Activated T-helper 9 cell treated with anti-CD3 and anti-CD28 coated beads, Interleukin-2, amount 50 U/mL, for 16 hours (primary cell): ENCODE measurements around the gene EPB41L4A.

ENCODE experiments used
- DNase-seq: peaks from one replicate; pipeline ENCODE4 v3.0.0-alpha.2; 2020; ENCODE audit warnings: low read depth

Gene EPB41L4A

GRCh38 chr5:112154940-112155686 is 264.0 kb downstream of the EPB41L4A start:
- no peak for DNase-seq

DNA sequence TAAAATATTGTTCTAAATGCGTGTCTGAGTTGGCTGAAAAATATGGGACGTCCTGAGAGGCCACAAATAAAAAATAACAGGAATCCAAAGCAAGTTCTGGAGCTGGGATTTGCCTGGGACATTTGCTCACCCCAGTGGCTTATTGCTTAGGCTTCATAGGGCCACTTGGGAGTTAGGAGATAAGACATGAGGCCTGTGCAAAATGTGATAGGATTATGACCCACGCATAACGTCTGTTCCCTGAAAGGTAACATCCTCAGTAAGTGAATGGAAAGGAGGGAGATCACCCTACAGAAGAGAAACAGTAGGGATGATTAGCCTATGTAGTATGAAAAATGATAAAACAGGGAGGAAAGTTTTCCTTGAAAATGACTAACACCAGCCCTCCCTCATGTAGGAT is 269.4 kb downstream of the EPB41L4A start:
- no peak for DNase-seq

DNA sequence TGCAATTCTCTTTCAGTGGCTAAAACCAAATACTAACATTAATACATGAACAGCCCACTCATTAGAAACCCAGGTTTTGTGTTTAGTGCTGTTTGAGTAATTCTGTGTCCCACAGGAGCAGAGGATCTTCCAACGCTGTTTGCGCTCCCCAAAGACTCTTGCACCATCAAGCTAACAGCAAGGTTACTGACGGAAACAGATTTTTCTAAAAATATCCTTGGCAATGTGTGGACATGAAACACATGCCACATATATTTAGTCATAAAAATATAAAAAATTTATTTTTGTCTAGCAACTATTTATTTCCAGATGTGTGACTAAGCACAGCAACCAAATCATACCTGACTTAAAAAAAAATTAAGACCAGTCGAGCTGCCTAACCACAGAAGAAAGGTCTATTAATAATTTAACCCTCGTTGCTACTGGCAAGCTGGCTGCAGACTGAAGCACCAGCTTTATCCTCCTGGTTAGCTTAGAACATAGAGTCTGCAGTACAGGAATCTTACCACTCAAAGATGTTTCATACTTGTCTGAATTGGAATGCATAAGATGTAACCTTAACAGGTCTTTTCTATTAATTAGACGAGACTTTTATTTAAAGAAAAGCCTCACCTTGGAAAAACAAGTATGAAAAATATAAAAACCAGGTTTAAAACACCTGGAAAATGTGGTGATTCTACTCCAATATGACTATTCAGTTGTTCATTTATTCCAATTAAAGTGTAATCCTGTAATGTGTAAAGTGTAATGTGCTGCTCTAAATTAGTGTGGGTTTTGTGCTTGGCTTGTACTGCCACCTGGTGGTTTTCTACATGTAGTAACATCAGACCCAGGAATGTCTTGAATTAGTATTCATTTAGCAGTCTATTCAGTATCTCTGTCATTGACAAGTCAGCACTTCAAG is 272.5 kb downstream of the EPB41L4A start:
- DNase-seq = peak; percentile 21

DNA sequence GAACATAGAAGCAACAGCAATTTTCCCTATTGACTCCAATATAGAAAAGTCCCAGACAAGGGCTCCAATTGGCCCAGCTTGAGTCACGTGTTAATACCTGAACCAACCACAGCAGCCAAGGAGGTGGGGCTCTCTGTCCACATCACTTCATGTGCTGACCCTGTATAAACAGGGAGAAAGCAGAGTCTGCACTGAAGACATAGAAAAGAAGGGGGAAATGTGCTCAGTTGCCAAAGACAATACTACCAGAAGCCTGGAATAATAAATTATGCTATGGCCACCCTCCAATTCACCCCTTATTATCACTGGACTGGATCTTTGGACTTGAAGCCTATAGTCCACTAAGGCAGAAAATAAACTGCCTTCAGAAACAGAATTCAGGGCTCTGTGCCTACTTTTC is 275.4 kb downstream of the EPB41L4A start:
- DNase-seq = no peak

- DNase-seq = no peak
These were observed 276.3 kb downstream of the EPB41L4A start for GRCh38 chr5:112142769-112143270.

DNA sequence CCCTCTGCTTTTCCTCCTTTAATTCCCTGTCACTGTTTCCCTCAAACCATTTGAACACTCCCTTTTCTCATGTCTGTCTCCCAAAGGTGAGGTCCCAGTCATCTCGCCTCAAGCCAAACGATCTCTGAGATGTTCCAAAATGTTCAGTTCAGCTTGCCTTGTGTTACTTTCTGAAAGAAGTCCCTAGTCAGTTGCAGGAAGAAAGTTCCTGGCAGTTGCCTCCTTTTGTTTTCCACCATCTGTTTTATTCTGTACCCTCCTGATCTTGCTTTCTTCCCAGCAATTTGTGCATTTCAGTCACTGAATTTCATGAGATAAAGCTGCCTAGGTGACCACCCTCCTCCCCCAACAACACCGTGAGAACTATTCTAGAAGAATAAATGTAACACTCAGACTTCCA is 277.5 kb downstream of the EPB41L4A start:
- DNase-seq = no peak

DNA sequence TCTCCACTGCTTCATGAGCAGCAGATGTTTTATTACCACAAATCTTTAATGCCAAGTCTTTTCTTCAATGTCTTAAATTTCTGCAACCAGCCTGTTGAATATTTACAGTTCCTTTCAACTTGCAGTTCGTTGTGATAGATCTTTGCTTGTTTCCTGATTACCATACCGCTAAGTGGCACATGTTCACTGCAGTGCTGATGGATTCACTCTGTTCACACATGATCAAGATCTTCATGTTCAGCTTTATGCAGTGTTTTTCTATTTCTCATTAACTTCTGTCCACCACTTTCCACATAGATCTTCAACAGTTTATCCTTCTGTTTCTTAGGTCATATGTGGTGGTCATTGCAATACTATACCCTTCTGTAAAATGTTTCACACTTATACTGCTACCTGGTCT is 280.6 kb downstream of the EPB41L4A start:
- DNase-seq = no peak

DNA sequence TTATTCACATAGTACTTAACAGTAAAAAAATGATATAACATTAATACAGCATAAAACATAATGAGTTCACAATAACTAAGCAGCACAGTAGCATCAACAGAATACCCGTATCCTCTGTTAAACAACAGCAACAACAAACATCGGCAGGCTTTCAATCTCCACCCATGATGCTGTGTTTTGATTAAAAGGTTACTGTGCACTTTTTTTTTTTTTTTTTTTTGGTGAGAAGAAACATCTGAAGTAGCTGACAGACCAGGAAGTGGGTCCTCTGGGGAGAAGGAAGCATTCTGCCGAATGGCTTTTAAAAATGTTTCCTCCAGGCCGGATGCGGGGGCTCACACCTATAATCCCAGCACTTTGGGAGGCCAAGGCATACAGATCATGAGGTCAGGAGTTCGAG is 282.3 kb downstream of the EPB41L4A start:
- DNase-seq = no peak

DNA sequence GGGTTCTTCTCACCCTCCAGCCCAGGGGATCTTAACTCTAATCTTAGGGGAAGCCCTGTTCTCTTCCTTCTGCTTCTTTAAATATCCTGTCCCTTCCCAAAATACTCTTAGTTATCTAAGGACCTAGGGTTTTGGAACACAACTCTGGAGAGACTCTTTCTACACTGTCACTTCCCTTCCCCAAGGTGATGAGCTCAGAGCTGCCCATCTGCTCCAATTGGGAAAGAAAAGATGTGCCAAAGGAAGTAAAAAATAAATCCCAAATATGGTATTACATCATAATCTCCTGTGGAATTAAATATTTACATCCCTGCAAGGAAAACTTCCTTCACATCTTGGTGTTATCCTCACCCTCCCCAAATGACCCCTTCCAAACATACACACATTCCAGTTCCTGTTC is 291.2 kb downstream of the EPB41L4A start:
- DNase-seq = no peak

DNA sequence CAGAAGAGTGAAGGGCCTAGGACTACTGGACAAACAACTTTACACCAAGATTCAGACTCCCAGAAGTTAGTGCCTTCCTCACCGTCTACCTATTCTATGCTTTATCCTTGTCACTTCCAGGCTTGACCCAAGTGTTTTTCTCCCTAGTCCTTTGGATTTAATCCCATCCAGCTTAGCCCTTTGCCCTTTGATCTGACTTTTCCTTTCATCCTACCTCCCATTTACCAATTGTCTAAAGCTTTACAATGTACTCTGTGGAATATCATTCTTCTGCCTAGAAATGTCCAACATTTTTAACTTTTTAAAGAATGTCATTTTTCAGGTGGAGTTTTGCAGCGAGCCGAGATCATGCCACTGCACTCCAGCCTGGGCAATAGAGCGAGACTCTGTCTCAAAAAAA is 292.1 kb downstream of the EPB41L4A start:
- no peak for DNase-seq

DNA sequence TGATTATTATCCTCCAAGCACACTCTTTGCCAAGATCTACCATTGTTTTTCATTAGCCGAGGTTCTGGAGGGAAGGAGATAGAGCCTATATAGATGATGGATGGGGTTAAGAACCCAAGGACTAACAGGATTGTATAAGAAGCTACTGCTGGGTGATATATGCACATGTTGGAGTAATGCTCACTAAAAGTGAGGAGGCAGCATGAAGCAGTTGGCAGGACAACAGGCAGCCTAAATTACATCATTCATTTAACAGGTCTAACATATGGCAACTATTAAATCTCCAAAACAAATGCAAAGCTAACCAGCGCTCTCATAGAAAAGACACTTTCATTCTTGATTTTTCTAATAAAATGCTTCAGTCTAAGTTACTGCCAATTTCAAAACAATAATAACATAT is 293.2 kb downstream of the EPB41L4A start:
- DNase-seq = no peak

DNA sequence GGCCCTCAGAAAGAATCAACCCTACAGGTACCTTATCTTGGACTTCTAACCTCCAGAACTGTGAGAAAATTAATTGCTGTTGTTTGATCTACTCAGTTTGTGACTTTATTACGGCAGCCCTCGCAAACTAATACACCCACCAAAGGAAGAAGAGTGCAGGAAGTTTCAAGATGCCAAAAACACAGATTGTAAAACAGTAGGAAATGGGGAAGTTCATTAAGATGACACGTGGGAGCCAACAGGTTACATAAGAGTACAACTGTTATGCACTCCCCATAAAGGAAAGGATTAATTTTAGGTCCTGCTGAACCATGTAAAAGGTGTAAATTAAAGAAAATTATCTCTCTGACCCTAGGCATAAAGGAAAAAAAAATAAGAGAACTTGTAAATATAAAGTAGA is 294.3 kb downstream of the EPB41L4A start:
- DNase-seq = no peak

DNA sequence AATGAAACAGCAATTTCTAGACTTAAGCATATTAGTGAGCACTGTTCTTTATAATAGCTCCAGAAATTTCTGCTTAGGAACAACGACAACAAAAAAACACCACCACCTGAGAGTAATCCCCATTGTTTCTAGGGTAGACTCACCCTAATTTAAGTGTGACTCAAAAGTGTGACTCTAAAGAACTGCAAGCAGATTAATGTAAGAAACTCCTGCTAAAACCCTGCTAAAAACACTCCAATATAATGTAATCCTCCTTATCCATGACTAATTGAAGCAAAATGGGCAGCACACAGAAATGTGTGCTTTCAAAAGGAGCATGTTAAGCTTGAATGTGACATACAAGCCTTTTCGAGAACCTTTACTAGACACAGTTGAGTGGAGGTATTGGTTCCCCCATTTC is 296.0 kb downstream of the EPB41L4A start:
- no peak for DNase-seq

- no peak for DNase-seq
These were observed 296.7 kb downstream of the EPB41L4A start for GRCh38 chr5:112122353-112122752.

DNA sequence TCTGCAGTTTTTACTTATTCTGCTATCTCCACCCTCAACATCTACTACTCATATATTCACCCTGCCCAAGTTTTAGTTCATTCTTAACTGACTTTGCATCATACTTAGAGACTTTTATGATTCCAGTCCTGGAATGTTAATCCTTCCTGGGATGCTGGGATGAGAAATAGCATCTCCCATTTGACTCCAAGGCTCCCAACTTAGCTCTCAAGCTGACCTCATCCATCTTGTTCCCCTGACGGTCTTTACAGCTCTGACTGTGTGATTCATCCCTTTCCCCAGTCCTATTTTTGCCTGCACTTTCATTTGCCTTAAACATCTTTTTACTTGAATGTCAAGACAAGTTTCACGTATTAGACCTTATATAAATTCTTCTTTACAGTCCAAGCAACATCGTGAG is 297.8 kb downstream of the EPB41L4A start:
- DNase-seq = no peak

DNA sequence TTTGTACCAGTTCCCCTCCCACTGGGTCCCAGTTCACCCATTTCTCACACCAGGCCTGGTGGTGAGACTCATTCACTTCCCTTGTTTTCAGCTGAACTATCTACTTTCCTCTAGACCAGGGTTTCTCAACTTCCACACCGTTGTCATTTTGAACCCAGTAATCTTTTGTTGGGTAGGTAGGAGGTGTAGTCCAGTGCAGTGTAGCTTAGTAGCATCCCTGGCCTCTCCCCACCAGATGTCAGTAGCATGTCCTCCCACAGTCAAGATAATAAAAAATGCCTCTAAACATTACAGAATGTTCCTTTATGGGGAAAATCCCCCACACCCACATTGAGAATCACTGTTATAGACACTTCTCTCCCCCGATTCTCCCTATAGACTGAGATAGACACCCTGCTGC is 299.1 kb downstream of the EPB41L4A start:
- no peak for DNase-seq

DNA sequence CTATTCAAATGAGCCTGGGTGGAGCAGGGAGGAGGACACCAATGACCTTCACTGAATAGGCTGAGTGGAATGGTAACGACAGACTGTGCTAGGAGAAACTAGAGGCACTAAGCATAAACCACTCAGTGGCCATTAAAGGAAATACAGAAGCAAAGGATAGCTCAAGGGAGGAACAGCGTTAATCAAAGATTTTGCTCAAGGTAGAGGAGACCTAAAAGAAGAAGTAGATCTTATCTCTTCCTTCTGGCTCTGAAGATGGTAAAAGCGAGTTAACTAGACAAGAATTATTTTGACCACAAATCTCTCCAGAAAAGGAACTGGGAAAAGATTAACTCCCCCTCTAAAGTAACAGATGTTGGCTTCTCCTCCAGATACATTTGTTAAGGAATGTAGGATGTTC is 299.6 kb downstream of the EPB41L4A start:
- no peak for DNase-seq

DNA sequence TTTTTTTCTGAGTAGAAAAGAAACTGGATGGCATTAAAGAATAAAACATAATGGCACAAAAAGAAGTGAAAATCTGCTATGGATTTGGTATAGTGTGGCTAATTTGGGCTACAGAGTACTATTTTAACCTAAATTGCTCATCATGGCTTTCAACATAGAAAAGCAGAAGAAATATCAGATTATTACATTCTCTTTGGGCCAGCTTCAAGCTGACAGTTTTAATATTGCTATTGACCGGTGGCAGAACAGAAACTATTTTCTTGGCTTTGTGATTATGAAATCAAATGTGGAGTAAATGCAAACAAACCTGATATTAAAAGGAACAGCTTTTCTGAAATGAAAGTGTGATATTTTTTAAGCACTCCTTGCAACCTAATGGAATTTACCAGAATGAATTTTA is 301.5 kb downstream of the EPB41L4A start:
- DNase-seq = no peak

GRCh38 chr5:112116371-112116770 is 302.7 kb downstream of the EPB41L4A start:
- no peak for DNase-seq

- no peak for DNase-seq
These were observed 305.5 kb downstream of the EPB41L4A start for GRCh38 chr5:112113565-112113964.
